ENCODE results near the gene MAP7. TPM values are rescaled to one million over a fixed set of nuclear protein-coding genes. Genes with fewer than 3 reads are reported as not detected.

The MAP7 gene
- polyA plus RNA-seq, 1 donor from 2014 or later, result 5.1 TPM

DNA sequence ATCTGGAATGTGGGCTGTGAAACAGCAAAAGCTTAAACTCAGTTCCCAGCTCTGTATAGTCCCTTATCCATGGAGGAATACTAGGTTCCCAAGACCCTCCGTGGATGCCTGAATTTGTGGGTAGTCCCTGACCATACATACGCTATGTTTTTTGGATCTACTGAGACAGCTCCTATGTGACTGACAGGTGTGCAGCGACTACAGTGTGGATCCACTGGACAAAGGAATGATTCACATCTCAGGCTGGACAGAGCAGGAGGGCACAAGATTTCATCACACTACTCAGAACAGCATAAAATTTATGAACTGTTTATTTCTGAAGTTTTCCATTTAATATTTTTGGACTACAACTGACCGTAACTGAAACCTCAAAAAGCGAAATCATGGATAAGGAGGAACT lies 125.3 kb downstream of the MAP7 start:
- Histone ChIP-seq H3K36me3 (ENCODE audit: insufficient read depth, low read length) (no peaks in the 10 kb centered on the region), H3K9ac (ENCODE audit: low read length) (no peak overlapping the region), H2AFZ (ENCODE audit: low read depth, low read length) (no peak overlapping the region), H3K79me2 (replicated peaks; ENCODE audit: insufficient read depth, low read length) (no peaks in the 10 kb centered on the region), H3K9me2 (ENCODE audit: insufficient read depth, low read length) (no peaks in the 10 kb centered on the region), H4K20me1 (ENCODE audit: insufficient read depth) (no peaks in the 10 kb centered on the region), H3K9me3 (ENCODE audit: low read length) (no peaks in the 10 kb centered on the region), H3K27ac (ENCODE audit: low read length) (no peak overlapping the region), H3K4me3 (ENCODE audit: low read length) (no peak overlapping the region), H3K4me2 (ENCODE audit: low read length) (no peak overlapping the region), H3F3A (ENCODE audit: insufficient read depth, low read length, poor library complexity, severe bottlenecking) (no peaks in the 10 kb centered on the region), H3K27me3 (ENCODE audit: insufficient read depth, low read depth, low read length) (no peaks in the 10 kb centered on the region)
- TF ChIP-seq MXI1 (conservative IDR thresholded peaks at IDR 0.05; ENCODE audit: poor library complexity, severe bottlenecking), result no peak
- TF ChIP-seq EZH2 (IDR thresholded peaks at IDR 0.05; ENCODE audit: borderline replicate concordance, insufficient read depth, low read length, poor library complexity, severe bottlenecking), result no peak
- TF ChIP-seq EP300 (conservative IDR thresholded peaks at IDR 0.05; ENCODE audit: poor library complexity, severe bottlenecking), result no peak
- TF ChIP-seq, protein P1, sequence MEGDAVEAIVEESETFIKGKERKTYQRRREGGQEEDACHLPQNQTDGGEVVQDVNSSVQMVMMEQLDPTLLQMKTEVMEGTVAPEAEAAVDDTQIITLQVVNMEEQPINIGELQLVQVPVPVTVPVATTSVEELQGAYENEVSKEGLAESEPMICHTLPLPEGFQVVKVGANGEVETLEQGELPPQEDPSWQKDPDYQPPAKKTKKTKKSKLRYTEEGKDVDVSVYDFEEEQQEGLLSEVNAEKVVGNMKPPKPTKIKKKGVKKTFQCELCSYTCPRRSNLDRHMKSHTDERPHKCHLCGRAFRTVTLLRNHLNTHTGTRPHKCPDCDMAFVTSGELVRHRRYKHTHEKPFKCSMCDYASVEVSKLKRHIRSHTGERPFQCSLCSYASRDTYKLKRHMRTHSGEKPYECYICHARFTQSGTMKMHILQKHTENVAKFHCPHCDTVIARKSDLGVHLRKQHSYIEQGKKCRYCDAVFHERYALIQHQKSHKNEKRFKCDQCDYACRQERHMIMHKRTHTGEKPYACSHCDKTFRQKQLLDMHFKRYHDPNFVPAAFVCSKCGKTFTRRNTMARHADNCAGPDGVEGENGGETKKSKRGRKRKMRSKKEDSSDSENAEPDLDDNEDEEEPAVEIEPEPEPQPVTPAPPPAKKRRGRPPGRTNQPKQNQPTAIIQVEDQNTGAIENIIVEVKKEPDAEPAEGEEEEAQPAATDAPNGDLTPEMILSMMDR (IDR thresholded peaks at IDR 0.05; ENCODE audit: poor library complexity, severe bottlenecking), result no peak
- TF ChIP-seq, protein P2, sequence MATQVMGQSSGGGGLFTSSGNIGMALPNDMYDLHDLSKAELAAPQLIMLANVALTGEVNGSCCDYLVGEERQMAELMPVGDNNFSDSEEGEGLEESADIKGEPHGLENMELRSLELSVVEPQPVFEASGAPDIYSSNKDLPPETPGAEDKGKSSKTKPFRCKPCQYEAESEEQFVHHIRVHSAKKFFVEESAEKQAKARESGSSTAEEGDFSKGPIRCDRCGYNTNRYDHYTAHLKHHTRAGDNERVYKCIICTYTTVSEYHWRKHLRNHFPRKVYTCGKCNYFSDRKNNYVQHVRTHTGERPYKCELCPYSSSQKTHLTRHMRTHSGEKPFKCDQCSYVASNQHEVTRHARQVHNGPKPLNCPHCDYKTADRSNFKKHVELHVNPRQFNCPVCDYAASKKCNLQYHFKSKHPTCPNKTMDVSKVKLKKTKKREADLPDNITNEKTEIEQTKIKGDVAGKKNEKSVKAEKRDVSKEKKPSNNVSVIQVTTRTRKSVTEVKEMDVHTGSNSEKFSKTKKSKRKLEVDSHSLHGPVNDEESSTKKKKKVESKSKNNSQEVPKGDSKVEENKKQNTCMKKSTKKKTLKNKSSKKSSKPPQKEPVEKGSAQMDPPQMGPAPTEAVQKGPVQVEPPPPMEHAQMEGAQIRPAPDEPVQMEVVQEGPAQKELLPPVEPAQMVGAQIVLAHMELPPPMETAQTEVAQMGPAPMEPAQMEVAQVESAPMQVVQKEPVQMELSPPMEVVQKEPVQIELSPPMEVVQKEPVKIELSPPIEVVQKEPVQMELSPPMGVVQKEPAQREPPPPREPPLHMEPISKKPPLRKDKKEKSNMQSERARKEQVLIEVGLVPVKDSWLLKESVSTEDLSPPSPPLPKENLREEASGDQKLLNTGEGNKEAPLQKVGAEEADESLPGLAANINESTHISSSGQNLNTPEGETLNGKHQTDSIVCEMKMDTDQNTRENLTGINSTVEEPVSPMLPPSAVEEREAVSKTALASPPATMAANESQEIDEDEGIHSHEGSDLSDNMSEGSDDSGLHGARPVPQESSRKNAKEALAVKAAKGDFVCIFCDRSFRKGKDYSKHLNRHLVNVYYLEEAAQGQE (IDR thresholded peaks at IDR 0.05; ENCODE audit: borderline replicate concordance), result no peak
- TF ChIP-seq POLR2AphosphoS5 (IDR thresholded peaks at IDR 0.05), result no peak

DNA sequence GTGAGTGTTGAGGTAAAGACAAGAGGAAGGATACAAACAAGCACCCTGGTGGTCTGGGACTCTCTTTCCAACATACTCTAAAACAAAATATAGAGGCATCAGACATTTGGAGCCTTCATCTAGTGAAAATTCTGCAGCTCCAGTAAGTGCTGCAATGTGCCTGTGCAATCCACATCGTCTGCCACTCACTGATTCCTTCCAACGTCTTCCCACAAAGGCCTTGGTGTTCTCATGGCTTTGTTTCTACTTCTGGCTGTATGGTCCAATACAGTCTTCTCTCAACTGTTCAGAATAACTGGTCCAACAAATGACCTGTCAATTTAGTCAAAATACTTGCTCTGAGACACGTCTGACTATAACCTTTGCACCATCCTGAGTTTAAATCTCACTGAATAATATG lies 125.8 kb downstream of the MAP7 start:
- Histone ChIP-seq H3K27me3 (ENCODE audit: insufficient read depth, low read depth, low read length) (no peaks in the 10 kb centered on the region), H3K9me2 (ENCODE audit: insufficient read depth, low read length) (no peaks in the 10 kb centered on the region), H3K9ac (ENCODE audit: low read length) (no peak overlapping the region), H3F3A (ENCODE audit: insufficient read depth, low read length, poor library complexity, severe bottlenecking) (no peaks in the 10 kb centered on the region), H3K4me3 (ENCODE audit: low read length) (no peak overlapping the region), H3K4me2 (ENCODE audit: low read length) (no peak overlapping the region), H3K9me3 (ENCODE audit: low read length) (no peaks in the 10 kb centered on the region), H3K27ac (ENCODE audit: low read length) (no peak overlapping the region), H3K79me2 (replicated peaks; ENCODE audit: insufficient read depth, low read length) (no peaks in the 10 kb centered on the region), H2AFZ (ENCODE audit: low read depth, low read length) (no peak overlapping the region), H3K36me3 (ENCODE audit: insufficient read depth, low read length) (no peaks in the 10 kb centered on the region), H4K20me1 (ENCODE audit: insufficient read depth) (no peaks in the 10 kb centered on the region)
- no peak for TF ChIP-seq POLR2AphosphoS5 (IDR thresholded peaks at IDR 0.05)
- TF ChIP-seq, protein P1 (IDR thresholded peaks at IDR 0.05; ENCODE audit: poor library complexity, severe bottlenecking), result no peak
- TF ChIP-seq RAD21 (conservative IDR thresholded peaks at IDR 0.05), result no peak
- TF ChIP-seq EZH2 (IDR thresholded peaks at IDR 0.05; ENCODE audit: borderline replicate concordance, insufficient read depth, low read length, poor library complexity, severe bottlenecking), result no peak
- no peak for TF ChIP-seq EP300 (conservative IDR thresholded peaks at IDR 0.05; ENCODE audit: poor library complexity, severe bottlenecking)
- TF ChIP-seq SMC3 (conservative IDR thresholded peaks at IDR 0.05; ENCODE audit: poor library complexity), result no peak
- TF ChIP-seq, protein P2 (IDR thresholded peaks at IDR 0.05; ENCODE audit: borderline replicate concordance), result no peak
- TF ChIP-seq TAF1 (IDR thresholded peaks at IDR 0.05; ENCODE audit: low read depth), result no peak
- no peak for TF ChIP-seq MXI1 (conservative IDR thresholded peaks at IDR 0.05; ENCODE audit: poor library complexity, severe bottlenecking)

All from neural cell (in vitro differentiated cells).